HepG2 (cell line): ENCODE measurements around the gene TCN2. TPM values are rescaled to one million over a fixed set of nuclear protein-coding genes. Genes with fewer than 3 reads are reported as not detected.

ENCODE experiments used
- MXD1 ChIP-seq: sonication (generic); formaldehyde crosslinking; IDR thresholded peaks from 2 replicates; pipeline ENCODE4 v1.4.0; 2020; ENCODE audit warnings: mild to moderate bottlenecking, missing genetic modification reagents
- SRY ChIP-seq: sonication (generic); formaldehyde crosslinking; IDR thresholded peaks from 2 replicates; pipeline ENCODE4 v1.8.0; 2022; ENCODE audit warnings: mild to moderate bottlenecking, missing genetic modification reagents
- THAP11 ChIP-seq: IDR thresholded peaks from 2 replicates; pipeline ENCODE4 v1.6.1; 2016; ENCODE audit warnings: missing biosample characterization, missing genetic modification reagents
- polyA plus RNA-seq, 8 experiments: library from polyadenylated mRNA; depleted of rRNA in 3 of 8; stranded (reverse) in 7 of 8; unstranded in 1 of 8; fragments of >200 nt; fragmentation: Illumina TruSeq in 4 of 8; extraction: Trizol in 4 of 8; gene quantifications; 2 replicates each; pipeline versions ENCODE4 v1.2.1 to v1.2.3, GENCODE V29; 2011 to 2016; ENCODE audit warnings: low read depth in 4 of 8, missing spikeins in 1 of 8, mixed read lengths in 1 of 8; ENCODE audit not compliant: insufficient read depth in 1 of 8
- total RNA-seq, 5 experiments: library from RNA; depleted of rRNA; stranded (reverse); fragments of >200 nt; fragmentation: Illumina TruSeq; extraction: Trizol; gene quantifications; 2 replicates each; pipeline ENCODE4 v1.2.3, GENCODE V29; 2016; ENCODE audit warnings: low read depth in 1 of 5
- TF ChIP-seq, protein P1 (sequence below): sonication (generic); formaldehyde crosslinking; IDR thresholded peaks from 2 replicates; pipeline ENCODE4 v1.4.0; 2020; ENCODE audit warnings: missing genetic modification reagents
- TF ChIP-seq, protein P2 (sequence below): sonication (generic); formaldehyde crosslinking; IDR thresholded peaks from 2 replicates; pipeline ENCODE4 v1.8.0; 2022; ENCODE audit warnings: missing genetic modification reagents, mild to moderate bottlenecking, moderate library complexity, borderline replicate concordance

The TCN2 gene
- total and polyA plus RNA-seq, 2 of the 13 experiments (the other 11 are each of a cell fraction or from before 2014, with no cell fraction given): 0.29 to 0.31 TPM

DNA sequence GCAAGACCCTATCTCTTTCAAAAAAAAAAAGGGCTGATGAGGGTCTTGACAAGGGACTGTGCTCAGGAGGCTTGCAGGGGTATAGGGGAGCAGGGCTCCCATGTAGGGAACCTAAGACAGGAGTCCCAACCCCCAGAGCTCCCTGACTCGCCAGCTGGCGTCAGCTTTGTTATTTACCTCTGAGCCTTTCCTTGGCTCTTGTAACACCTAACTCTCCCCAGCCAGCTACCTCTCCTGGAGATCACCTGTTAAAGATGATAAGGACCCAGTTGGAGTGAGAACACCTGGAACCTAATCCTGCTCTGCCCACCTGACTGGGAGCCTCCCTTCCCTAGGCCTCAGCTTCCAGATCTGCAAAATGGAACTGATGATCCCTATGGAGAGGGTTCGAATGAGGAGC, 41.9 kb downstream of the TCN2 start (continued):
- TF ChIP-seq, protein P1, sequence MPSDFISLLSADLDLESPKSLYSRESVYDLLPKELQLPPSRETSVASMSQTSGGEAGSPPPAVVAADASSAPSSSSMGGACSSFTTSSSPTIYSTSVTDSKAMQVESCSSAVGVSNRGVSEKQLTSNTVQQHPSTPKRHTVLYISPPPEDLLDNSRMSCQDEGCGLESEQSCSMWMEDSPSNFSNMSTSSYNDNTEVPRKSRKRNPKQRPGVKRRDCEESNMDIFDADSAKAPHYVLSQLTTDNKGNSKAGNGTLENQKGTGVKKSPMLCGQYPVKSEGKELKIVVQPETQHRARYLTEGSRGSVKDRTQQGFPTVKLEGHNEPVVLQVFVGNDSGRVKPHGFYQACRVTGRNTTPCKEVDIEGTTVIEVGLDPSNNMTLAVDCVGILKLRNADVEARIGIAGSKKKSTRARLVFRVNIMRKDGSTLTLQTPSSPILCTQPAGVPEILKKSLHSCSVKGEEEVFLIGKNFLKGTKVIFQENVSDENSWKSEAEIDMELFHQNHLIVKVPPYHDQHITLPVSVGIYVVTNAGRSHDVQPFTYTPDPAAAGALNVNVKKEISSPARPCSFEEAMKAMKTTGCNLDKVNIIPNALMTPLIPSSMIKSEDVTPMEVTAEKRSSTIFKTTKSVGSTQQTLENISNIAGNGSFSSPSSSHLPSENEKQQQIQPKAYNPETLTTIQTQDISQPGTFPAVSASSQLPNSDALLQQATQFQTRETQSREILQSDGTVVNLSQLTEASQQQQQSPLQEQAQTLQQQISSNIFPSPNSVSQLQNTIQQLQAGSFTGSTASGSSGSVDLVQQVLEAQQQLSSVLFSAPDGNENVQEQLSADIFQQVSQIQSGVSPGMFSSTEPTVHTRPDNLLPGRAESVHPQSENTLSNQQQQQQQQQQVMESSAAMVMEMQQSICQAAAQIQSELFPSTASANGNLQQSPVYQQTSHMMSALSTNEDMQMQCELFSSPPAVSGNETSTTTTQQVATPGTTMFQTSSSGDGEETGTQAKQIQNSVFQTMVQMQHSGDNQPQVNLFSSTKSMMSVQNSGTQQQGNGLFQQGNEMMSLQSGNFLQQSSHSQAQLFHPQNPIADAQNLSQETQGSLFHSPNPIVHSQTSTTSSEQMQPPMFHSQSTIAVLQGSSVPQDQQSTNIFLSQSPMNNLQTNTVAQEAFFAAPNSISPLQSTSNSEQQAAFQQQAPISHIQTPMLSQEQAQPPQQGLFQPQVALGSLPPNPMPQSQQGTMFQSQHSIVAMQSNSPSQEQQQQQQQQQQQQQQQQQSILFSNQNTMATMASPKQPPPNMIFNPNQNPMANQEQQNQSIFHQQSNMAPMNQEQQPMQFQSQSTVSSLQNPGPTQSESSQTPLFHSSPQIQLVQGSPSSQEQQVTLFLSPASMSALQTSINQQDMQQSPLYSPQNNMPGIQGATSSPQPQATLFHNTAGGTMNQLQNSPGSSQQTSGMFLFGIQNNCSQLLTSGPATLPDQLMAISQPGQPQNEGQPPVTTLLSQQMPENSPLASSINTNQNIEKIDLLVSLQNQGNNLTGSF (CRISPR knock-in tag): no peak
- TF ChIP-seq THAP11 (CRISPR knock-in tag) (no peak), MXD1 (CRISPR knock-in tag) (no peak), SRY (CRISPR knock-in tag) (no peak)
- TF ChIP-seq, protein P2, sequence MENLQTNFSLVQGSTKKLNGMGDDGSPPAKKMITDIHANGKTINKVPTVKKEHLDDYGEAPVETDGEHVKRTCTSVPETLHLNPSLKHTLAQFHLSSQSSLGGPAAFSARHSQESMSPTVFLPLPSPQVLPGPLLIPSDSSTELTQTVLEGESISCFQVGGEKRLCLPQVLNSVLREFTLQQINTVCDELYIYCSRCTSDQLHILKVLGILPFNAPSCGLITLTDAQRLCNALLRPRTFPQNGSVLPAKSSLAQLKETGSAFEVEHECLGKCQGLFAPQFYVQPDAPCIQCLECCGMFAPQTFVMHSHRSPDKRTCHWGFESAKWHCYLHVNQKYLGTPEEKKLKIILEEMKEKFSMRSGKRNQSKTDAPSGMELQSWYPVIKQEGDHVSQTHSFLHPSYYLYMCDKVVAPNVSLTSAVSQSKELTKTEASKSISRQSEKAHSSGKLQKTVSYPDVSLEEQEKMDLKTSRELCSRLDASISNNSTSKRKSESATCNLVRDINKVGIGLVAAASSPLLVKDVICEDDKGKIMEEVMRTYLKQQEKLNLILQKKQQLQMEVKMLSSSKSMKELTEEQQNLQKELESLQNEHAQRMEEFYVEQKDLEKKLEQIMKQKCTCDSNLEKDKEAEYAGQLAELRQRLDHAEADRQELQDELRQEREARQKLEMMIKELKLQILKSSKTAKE: no peak
- TF ChIP-seq, all 625 proteins: peak for 0
